Epithelial cell of proximal tubule (primary cell): Measurements from ENCODE around the gene ZNF701. TPM values are rescaled to one million over a fixed set of nuclear protein-coding genes. Genes with fewer than 3 reads are reported as not detected.
A peak's percentile ranks its signal among the peaks of the same experiment; 100 is the strongest.
"Not testable (repeated sequence)": the region's sequence is repeated elsewhere in the genome, so short reads cannot be mapped to it uniquely, and the experiment has no call there.

Experiments
- DNase-seq: peaks from one replicate; pipeline ENCODE4 v3.0.0-alpha.2; 2011; ENCODE audit warnings: low read depth
- H3K4me3 ChIP-seq: 2 replicates; pipeline ENCODE4 v1.5.1; 2011; ENCODE audit warnings: low read depth, mild to moderate bottlenecking, low read length
- total RNA-seq: library from RNA; depleted of rRNA; stranded (reverse); fragments of >200 nt; gene quantifications from 2 replicates; pipeline ENCODE4 v1.2.3, GENCODE V29; 2015
- TF ChIP-seq, protein P1 (sequence below): conservative IDR thresholded peaks from 2 replicates; pipeline ENCODE4 v1.5.1; 2012; ENCODE audit warnings: low read depth, mild to moderate bottlenecking, low read length

Gene ZNF701
- total RNA-seq, 1 donor from 2014 or later: 7.6 TPM

GRCh38 chr19:52622261-52622660 lies 52.2 kb downstream of the ZNF701 start:
- TF ChIP-seq, protein P1, sequence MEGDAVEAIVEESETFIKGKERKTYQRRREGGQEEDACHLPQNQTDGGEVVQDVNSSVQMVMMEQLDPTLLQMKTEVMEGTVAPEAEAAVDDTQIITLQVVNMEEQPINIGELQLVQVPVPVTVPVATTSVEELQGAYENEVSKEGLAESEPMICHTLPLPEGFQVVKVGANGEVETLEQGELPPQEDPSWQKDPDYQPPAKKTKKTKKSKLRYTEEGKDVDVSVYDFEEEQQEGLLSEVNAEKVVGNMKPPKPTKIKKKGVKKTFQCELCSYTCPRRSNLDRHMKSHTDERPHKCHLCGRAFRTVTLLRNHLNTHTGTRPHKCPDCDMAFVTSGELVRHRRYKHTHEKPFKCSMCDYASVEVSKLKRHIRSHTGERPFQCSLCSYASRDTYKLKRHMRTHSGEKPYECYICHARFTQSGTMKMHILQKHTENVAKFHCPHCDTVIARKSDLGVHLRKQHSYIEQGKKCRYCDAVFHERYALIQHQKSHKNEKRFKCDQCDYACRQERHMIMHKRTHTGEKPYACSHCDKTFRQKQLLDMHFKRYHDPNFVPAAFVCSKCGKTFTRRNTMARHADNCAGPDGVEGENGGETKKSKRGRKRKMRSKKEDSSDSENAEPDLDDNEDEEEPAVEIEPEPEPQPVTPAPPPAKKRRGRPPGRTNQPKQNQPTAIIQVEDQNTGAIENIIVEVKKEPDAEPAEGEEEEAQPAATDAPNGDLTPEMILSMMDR: peak; percentile 34
- no peak overlapping the region for H3K4me3 ChIP-seq
- DNase-seq: no peak

- no peak for DNase-seq
- TF ChIP-seq, protein P1: no peak
- no peak overlapping the region for H3K4me3 ChIP-seq
Measured at GRCh38 chr19:52626915-52627314, 56.8 kb downstream of the ZNF701 start.

GRCh38 chr19:52627441-52627840 lies 57.4 kb downstream of the ZNF701 start:
- not testable (repeated sequence) for DNase-seq, H3K4me3 ChIP-seq

GRCh38 chr19:52635786-52636570 lies 65.9 kb downstream of the ZNF701 start:
- peak; percentile 89 for DNase-seq
- TF ChIP-seq, protein P1: no peak
- peak overlapping the region; percentile 19 for H3K4me3 ChIP-seq

Other genes with a start within 250 kb of the ZNF701 start
- 0.51 and 1.3 TPM in 2 replicates for gene ZNF610, start 234.0 kb upstream of the ZNF701 start, total RNA-seq
- gene ZNF880, start 200.4 kb upstream of the ZNF701 start, total RNA-seq: 16.7 and 22.8 TPM in 2 replicates
- 10.0 and 10.6 TPM in 2 replicates for gene ZNF528, start 172.4 kb upstream of the ZNF701 start, total RNA-seq
- gene ZNF534, start 141.1 kb upstream of the ZNF701 start, total RNA-seq: 0.07 TPM in 1 of 2 replicates, not detected in the other
- gene ZNF578, start 116.7 kb upstream of the ZNF701 start, total RNA-seq: 1.6 and 2.3 TPM in 2 replicates
- gene ZNF808, start 42.6 kb upstream of the ZNF701 start, total RNA-seq: 5.5 and 13.3 TPM in 2 replicates
- 21.8 and 46.5 TPM in 2 replicates for gene ZNF83, start 68.1 kb downstream of the ZNF701 start, total RNA-seq
- 11.1 and 15.5 TPM in 2 replicates for gene ZNF611, start 164.8 kb downstream of the ZNF701 start, total RNA-seq
- gene ZNF600, start 216.5 kb downstream of the ZNF701 start, total RNA-seq: 5.0 and 5.2 TPM in 2 replicates